Suprapubic skin (tissue), 3 donors: ENCODE results near the gene L3MBTL1.

Experiments used
- POLR2A ChIP-seq, 2 donors: fragments of 450-650 bp; IDR thresholded peaks; one replicate each; pipeline ENCODE4 v1.6.1; 2017; ENCODE audit warnings: antibody characterized with exemption in 2 of 2, mild to moderate bottlenecking in 2 of 2, moderate library complexity in 2 of 2
- TF ChIP-seq, protein P1 (sequence below), 2 donors: fragments of 200-600 bp in 1 of 2; fragments of 450-650 bp in 1 of 2; sonication (generic) in 1 of 2; IDR thresholded peaks; one replicate each; pipeline ENCODE4 v1.5.1; 2016 to 2019; ENCODE audit warnings: antibody characterized with exemption in 2 of 2, mild to moderate bottlenecking in 1 of 2, moderate library complexity in 1 of 2

DNA sequence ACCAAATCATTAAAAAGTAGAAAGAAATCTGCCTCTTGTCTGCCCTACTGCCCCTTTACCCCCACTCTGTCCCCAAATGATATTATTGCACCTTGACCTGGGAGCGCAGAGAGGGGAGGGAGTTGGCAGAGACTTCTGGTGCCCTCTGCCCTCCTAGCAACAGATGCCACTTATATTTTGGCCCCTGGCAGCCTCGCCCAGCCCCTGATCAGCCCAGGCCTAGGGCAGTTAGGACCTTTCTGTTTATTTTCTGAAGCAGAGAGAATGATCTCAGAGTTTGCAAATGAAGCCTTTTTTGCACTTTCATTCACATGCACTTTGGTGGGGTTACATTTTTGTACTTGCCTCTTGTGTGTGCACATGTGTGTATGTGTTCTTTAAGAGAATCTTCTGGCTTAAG is 43.0 kb downstream of the L3MBTL1 start:
- TF ChIP-seq POLR2A (IDR thresholded peaks at IDR 0.05) = no peak
- TF ChIP-seq, protein P1, sequence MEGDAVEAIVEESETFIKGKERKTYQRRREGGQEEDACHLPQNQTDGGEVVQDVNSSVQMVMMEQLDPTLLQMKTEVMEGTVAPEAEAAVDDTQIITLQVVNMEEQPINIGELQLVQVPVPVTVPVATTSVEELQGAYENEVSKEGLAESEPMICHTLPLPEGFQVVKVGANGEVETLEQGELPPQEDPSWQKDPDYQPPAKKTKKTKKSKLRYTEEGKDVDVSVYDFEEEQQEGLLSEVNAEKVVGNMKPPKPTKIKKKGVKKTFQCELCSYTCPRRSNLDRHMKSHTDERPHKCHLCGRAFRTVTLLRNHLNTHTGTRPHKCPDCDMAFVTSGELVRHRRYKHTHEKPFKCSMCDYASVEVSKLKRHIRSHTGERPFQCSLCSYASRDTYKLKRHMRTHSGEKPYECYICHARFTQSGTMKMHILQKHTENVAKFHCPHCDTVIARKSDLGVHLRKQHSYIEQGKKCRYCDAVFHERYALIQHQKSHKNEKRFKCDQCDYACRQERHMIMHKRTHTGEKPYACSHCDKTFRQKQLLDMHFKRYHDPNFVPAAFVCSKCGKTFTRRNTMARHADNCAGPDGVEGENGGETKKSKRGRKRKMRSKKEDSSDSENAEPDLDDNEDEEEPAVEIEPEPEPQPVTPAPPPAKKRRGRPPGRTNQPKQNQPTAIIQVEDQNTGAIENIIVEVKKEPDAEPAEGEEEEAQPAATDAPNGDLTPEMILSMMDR (IDR thresholded peaks at IDR 0.05) = no peak
